Ovary (tissue), 3 donors: Measurements from ENCODE around the gene ATF7.

Experiments used
- POLR2A ChIP-seq: fragments of 450-650 bp; IDR thresholded peaks from one replicate; pipeline ENCODE4 v1.6.1; 2017; ENCODE audit warnings: antibody characterized with exemption, mild to moderate bottlenecking, moderate library complexity
- TF ChIP-seq, protein P1 (sequence below), 3 donors: fragments of 450-650 bp in 2 of 3; fragments of 200-600 bp in 1 of 3; IDR thresholded peaks; one replicate each; pipeline versions ENCODE4 v1.5.1 to v1.8.0; 2016 to 2022; ENCODE audit warnings: antibody characterized with exemption in 3 of 3, mild to moderate bottlenecking in 1 of 3
- donor health status: DM: no; HTN: no; CAD: no.

DNA sequence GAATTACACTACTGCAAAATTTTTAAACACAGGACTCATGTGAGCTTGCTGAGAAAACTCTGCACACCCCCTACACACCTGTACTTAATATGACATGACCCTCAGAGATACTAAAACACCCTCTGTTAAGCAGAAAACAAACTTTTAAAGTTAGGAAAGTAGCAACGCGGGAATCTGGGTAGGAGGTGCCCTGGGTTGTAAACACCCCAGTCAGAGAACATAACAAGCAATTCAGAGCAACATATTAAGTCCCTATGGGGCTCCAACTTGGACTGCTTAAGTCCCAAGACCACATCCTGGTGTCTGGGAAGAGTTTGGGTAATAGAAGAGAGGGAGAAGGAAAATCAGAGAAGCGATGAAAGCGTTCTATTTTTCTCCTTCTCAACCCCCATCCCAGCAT is 1.2 kb downstream of the ATF7 start:
- TF ChIP-seq, protein P1, sequence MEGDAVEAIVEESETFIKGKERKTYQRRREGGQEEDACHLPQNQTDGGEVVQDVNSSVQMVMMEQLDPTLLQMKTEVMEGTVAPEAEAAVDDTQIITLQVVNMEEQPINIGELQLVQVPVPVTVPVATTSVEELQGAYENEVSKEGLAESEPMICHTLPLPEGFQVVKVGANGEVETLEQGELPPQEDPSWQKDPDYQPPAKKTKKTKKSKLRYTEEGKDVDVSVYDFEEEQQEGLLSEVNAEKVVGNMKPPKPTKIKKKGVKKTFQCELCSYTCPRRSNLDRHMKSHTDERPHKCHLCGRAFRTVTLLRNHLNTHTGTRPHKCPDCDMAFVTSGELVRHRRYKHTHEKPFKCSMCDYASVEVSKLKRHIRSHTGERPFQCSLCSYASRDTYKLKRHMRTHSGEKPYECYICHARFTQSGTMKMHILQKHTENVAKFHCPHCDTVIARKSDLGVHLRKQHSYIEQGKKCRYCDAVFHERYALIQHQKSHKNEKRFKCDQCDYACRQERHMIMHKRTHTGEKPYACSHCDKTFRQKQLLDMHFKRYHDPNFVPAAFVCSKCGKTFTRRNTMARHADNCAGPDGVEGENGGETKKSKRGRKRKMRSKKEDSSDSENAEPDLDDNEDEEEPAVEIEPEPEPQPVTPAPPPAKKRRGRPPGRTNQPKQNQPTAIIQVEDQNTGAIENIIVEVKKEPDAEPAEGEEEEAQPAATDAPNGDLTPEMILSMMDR (IDR thresholded peaks at IDR 0.05) = no peak
- TF ChIP-seq POLR2A = no peak
